ENCODE data around the gene ITGA4. TPM values are rescaled to one million over a fixed set of nuclear protein-coding genes. Genes with fewer than 3 reads are reported as not detected.

ITGA4 gene
- total RNA-seq, 1 experiment from 2014 or later, result 2.7 TPM

DNA sequence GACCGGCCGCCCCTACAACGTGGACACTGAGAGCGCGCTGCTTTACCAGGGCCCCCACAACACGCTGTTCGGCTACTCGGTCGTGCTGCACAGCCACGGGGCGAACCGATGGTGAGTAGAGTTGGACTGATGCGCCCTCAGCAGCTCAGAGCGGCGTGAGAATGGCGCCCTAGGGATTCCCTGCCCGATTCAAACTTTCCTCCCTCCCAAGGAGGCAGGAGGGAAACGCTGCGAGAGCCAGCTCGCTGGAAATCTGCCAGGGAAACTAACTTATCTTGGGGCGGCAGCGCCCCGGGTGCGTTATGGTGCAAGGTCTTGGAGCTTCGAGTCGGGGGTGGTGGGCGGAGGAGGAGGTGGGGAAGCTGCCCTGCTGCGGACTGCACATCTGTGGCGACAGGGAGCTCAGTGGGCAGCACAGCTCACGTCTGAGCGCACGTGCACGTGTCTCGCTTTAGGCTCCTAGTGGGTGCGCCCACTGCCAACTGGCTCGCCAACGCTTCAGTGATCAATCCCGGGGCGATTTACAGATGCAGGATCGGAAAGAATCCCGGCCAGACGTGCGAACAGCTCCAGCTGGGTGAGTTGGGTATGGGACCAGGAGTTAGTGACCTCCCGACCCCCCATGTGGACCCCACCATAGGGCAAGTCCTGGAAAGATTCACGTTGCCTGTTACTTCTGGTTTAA lies 697 bp downstream of the ITGA4 start:
- CTCF ChIA-PET, result interaction anchor here (0.6 to 2.2 kb wide), 17 partner anchors 10 to 354 kb away, joined by 3 to 29 read pairs (median 4); no protein-coding TSS in a partner anchor
- Mint-ChIP-seq H3K27ac (no peak overlapping the region), H3K9me3 (no peaks in the 10 kb centered on the region)

DNA sequence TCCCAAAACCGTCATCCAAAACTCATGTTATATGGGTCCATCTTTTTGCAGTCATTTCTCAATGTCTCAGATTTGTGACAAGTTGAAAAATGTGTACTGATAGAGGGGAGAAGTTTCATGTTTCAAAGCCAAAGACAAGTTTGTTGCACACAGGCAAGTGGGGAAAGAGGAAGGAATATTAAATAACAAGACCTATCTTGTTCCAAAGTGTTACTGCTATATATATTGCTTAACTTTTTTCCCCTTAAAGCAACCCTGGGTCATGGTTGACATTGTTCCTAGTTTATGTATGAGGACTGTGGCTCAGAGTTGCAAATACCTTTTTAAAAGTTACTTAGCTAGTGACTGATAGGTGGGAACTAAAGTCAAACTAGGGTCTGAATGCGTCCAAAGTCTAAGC lies 1.7 kb downstream of the ITGA4 start:
- TF ChIP-seq, protein P1, sequence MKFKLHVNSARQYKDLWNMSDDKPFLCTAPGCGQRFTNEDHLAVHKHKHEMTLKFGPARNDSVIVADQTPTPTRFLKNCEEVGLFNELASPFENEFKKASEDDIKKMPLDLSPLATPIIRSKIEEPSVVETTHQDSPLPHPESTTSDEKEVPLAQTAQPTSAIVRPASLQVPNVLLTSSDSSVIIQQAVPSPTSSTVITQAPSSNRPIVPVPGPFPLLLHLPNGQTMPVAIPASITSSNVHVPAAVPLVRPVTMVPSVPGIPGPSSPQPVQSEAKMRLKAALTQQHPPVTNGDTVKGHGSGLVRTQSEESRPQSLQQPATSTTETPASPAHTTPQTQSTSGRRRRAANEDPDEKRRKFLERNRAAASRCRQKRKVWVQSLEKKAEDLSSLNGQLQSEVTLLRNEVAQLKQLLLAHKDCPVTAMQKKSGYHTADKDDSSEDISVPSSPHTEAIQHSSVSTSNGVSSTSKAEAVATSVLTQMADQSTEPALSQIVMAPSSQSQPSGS (CRISPR knock-in tag; IDR thresholded peaks at IDR 0.05; ENCODE audit: borderline replicate concordance, low read depth), result no peak
- no peak for TF ChIP-seq TCF7 (CRISPR knock-in tag; IDR thresholded peaks at IDR 0.05; ENCODE audit: low read depth)
- CTCF ChIA-PET, result no interaction called here

More for the DNA sequence above, 697 bp downstream of the ITGA4 start:
- ATAC-seq (peak; percentile 17), DNase-seq (ENCODE audit: low spot score) (peak; percentile 29)
- H3K4me1 Mint-ChIP-seq, result peaks cover 12% of the 10 kb centered on the region
- H3K27me3 Mint-ChIP-seq (ENCODE audit: low read depth), result peaks cover 63% of the 10 kb centered on the region
- no peaks in the 10 kb centered on the region for H3K36me3 Mint-ChIP-seq
- H3K4me3 Mint-ChIP-seq, result peak overlapping the region; percentile 78
- POLR2A ChIA-PET, result interaction anchor here (1.0 kb wide), 1 partner anchor 477 kb away, joined by 3 read pairs; the partner anchor contains the start of gene UBE2E3
- TF ChIP-seq JUN (CRISPR knock-in tag; IDR thresholded peaks at IDR 0.05), result 0 out of 2 replicates have a peak, but pooled peaks have one; percentile 13
- TF ChIP-seq CREB1 (CRISPR knock-in tag; IDR thresholded peaks at IDR 0.05), result peak; percentile 13; the same call in 1 of the 2 replicates
- TF ChIP-seq, protein P2, sequence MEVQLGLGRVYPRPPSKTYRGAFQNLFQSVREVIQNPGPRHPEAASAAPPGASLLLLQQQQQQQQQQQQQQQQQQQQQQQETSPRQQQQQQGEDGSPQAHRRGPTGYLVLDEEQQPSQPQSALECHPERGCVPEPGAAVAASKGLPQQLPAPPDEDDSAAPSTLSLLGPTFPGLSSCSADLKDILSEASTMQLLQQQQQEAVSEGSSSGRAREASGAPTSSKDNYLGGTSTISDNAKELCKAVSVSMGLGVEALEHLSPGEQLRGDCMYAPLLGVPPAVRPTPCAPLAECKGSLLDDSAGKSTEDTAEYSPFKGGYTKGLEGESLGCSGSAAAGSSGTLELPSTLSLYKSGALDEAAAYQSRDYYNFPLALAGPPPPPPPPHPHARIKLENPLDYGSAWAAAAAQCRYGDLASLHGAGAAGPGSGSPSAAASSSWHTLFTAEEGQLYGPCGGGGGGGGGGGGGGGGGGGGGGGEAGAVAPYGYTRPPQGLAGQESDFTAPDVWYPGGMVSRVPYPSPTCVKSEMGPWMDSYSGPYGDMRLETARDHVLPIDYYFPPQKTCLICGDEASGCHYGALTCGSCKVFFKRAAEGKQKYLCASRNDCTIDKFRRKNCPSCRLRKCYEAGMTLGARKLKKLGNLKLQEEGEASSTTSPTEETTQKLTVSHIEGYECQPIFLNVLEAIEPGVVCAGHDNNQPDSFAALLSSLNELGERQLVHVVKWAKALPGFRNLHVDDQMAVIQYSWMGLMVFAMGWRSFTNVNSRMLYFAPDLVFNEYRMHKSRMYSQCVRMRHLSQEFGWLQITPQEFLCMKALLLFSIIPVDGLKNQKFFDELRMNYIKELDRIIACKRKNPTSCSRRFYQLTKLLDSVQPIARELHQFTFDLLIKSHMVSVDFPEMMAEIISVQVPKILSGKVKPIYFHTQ (CRISPR knock-in tag; IDR thresholded peaks at IDR 0.05), result no peak
- TF ChIP-seq, protein P3, sequence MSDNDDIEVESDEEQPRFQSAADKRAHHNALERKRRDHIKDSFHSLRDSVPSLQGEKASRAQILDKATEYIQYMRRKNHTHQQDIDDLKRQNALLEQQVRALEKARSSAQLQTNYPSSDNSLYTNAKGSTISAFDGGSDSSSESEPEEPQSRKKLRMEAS (CRISPR knock-in tag; IDR thresholded peaks at IDR 0.05), result peak; percentile 51

DNA sequence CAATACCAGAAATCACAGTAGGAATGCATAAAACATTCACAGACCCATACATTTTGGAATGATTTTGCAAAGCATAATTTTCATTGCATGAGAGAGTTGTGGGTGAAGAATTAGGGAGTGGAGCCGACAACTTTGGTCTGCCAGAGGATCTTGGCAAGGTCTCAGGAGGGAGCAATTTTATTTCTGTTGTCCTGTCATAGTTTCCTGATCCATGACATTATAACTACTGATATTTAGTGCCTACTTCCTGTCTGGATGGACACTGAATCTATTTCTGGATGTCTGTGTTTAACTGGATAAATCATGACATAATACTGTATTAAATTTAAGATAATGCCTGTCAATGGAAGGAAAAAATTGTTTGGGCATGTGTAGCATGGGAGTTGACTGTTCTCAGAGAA lies 2.4 kb downstream of the ITGA4 start:
- DNase-seq (ENCODE audit: low spot score) (no peak), ATAC-seq (no peak)
- no peak overlapping the region for H3K4me3 Mint-ChIP-seq
- H3K27me3 Mint-ChIP-seq (ENCODE audit: low read depth), result peaks cover 70% of the 10 kb centered on the region
- H3K4me1 Mint-ChIP-seq, result peaks cover 18% of the 10 kb centered on the region
- no peak overlapping the region for H3K27ac Mint-ChIP-seq
- no peaks in the 10 kb centered on the region for H3K36me3 Mint-ChIP-seq
- H3K9me3 Mint-ChIP-seq, result no peaks in the 10 kb centered on the region
- ChIA-PET CTCF (no interaction called here), POLR2A (no interaction called here)
- TF ChIP-seq GABPB1 (CRISPR knock-in tag; IDR thresholded peaks at IDR 0.05) (no peak), IRF2 (CRISPR knock-in tag; IDR thresholded peaks at IDR 0.05; ENCODE audit: borderline replicate concordance, low read depth) (no peak), ZBTB21 (CRISPR knock-in tag; IDR thresholded peaks at IDR 0.05; ENCODE audit: borderline replicate concordance) (no peak), MYBL2 (CRISPR knock-in tag; IDR thresholded peaks at IDR 0.05) (no peak), GRHL2 (CRISPR knock-in tag; IDR thresholded peaks at IDR 0.05; ENCODE audit: insufficient replicate concordance, severe bottlenecking) (no peak), ZNF232 (CRISPR knock-in tag; IDR thresholded peaks at IDR 0.05) (no peak), NR2C2 (CRISPR knock-in tag; IDR thresholded peaks at IDR 0.05) (no peak), GTF2I (CRISPR knock-in tag; conservative IDR thresholded peaks at IDR 0.05) (no peak), NFYB (CRISPR knock-in tag; conservative IDR thresholded peaks at IDR 0.05; ENCODE audit: low read depth) (no peak), ATF1 (CRISPR knock-in tag; IDR thresholded peaks at IDR 0.05) (no peak)
- TF ChIP-seq, protein P3 (CRISPR knock-in tag; IDR thresholded peaks at IDR 0.05), result no peak
- TF ChIP-seq, protein P4, sequence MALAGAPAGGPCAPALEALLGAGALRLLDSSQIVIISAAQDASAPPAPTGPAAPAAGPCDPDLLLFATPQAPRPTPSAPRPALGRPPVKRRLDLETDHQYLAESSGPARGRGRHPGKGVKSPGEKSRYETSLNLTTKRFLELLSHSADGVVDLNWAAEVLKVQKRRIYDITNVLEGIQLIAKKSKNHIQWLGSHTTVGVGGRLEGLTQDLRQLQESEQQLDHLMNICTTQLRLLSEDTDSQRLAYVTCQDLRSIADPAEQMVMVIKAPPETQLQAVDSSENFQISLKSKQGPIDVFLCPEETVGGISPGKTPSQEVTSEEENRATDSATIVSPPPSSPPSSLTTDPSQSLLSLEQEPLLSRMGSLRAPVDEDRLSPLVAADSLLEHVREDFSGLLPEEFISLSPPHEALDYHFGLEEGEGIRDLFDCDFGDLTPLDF (CRISPR knock-in tag; IDR thresholded peaks at IDR 0.05), result no peak
- TF ChIP-seq, protein P5, sequence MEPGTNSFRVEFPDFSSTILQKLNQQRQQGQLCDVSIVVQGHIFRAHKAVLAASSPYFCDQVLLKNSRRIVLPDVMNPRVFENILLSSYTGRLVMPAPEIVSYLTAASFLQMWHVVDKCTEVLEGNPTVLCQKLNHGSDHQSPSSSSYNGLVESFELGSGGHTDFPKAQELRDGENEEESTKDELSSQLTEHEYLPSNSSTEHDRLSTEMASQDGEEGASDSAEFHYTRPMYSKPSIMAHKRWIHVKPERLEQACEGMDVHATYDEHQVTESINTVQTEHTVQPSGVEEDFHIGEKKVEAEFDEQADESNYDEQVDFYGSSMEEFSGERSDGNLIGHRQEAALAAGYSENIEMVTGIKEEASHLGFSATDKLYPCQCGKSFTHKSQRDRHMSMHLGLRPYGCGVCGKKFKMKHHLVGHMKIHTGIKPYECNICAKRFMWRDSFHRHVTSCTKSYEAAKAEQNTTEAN (CRISPR knock-in tag; IDR thresholded peaks at IDR 0.05), result no peak
- TF ChIP-seq, protein P6, sequence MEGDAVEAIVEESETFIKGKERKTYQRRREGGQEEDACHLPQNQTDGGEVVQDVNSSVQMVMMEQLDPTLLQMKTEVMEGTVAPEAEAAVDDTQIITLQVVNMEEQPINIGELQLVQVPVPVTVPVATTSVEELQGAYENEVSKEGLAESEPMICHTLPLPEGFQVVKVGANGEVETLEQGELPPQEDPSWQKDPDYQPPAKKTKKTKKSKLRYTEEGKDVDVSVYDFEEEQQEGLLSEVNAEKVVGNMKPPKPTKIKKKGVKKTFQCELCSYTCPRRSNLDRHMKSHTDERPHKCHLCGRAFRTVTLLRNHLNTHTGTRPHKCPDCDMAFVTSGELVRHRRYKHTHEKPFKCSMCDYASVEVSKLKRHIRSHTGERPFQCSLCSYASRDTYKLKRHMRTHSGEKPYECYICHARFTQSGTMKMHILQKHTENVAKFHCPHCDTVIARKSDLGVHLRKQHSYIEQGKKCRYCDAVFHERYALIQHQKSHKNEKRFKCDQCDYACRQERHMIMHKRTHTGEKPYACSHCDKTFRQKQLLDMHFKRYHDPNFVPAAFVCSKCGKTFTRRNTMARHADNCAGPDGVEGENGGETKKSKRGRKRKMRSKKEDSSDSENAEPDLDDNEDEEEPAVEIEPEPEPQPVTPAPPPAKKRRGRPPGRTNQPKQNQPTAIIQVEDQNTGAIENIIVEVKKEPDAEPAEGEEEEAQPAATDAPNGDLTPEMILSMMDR (IDR thresholded peaks at IDR 0.05), result no peak
- TF ChIP-seq, protein P7, sequence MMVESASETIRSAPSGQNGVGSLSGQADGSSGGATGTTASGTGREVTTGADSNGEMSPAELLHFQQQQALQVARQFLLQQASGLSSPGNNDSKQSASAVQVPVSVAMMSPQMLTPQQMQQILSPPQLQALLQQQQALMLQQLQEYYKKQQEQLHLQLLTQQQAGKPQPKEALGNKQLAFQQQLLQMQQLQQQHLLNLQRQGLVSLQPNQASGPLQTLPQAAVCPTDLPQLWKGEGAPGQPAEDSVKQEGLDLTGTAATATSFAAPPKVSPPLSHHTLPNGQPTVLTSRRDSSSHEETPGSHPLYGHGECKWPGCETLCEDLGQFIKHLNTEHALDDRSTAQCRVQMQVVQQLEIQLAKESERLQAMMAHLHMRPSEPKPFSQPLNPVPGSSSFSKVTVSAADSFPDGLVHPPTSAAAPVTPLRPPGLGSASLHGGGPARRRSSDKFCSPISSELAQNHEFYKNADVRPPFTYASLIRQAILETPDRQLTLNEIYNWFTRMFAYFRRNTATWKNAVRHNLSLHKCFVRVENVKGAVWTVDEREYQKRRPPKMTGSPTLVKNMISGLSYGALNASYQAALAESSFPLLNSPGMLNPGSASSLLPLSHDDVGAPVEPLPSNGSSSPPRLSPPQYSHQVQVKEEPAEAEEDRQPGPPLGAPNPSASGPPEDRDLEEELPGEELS (CRISPR knock-in tag; IDR thresholded peaks at IDR 0.05), result no peak

More for the DNA sequence above, 1.7 kb downstream of the ITGA4 start:
- POLR2A ChIA-PET, result no interaction called here
- DNase-seq (ENCODE audit: low spot score), result no peak
- no peak overlapping the region for H3K27ac Mint-ChIP-seq
- H3K9me3 Mint-ChIP-seq, result no peaks in the 10 kb centered on the region
- peaks cover 12% of the 10 kb centered on the region for H3K4me1 Mint-ChIP-seq
- H3K4me3 Mint-ChIP-seq, result peak overlapping the region; percentile 78
- H3K36me3 Mint-ChIP-seq, result no peaks in the 10 kb centered on the region
- no peak for ATAC-seq
- peaks cover 70% of the 10 kb centered on the region for H3K27me3 Mint-ChIP-seq (ENCODE audit: low read depth)
